ENCODE results near the gene DIDO1.

Gene DIDO1

GRCh38 chr20:62926229-62927127, at the start of gene DIDO1:
Gene DIDO1 (minus strand): TSS chr20:62926505.
- peak; percentile 100 for DNase-seq (ENCODE audit: insufficient read length, low spot score)
- FAIRE-seq, result peak; percentile 94

- DNase-seq (ENCODE audit: insufficient read length, low spot score) (no peak), FAIRE-seq (no peak)
These were observed 49.0 kb upstream of the DIDO1 start for GRCh38 chr20:62975251-62975760.

- no peak for FAIRE-seq
These were observed 46.8 kb upstream of the DIDO1 start for GRCh38 chr20:62972845-62973745.

GRCh38 chr20:62971950-62972844, 45.9 kb upstream of the DIDO1 start:
- DNase-seq (ENCODE audit: insufficient read length, low spot score), result peak; percentile 100
- peak; percentile 99 for FAIRE-seq

More at GRCh38 chr20:62972845-62973745, 46.8 kb upstream of the DIDO1 start:
- DNase-seq (ENCODE audit: insufficient read length, low spot score), result no peak

GRCh38 chr20:62971211-62971949, 45.1 kb upstream of the DIDO1 start:
- no peak for FAIRE-seq
- DNase-seq (ENCODE audit: insufficient read length, low spot score), result no peak

- no peak for DNase-seq (ENCODE audit: insufficient read length, low spot score)
- FAIRE-seq, result no peak
These were observed 44.3 kb upstream of the DIDO1 start for GRCh38 chr20:62970307-62971210.

GRCh38 chr20:62969939-62970306, 43.6 kb upstream of the DIDO1 start:
- no peak for FAIRE-seq

GRCh38 chr20:62969179-62969760, 43.0 kb upstream of the DIDO1 start:
- DNase-seq (ENCODE audit: insufficient read length, low spot score) (no peak), FAIRE-seq (no peak)

More at GRCh38 chr20:62969939-62970306, 43.6 kb upstream of the DIDO1 start:
- no peak for DNase-seq (ENCODE audit: insufficient read length, low spot score)

- DNase-seq (ENCODE audit: insufficient read length, low spot score) (no peak), FAIRE-seq (no peak)
These were observed 42.3 kb upstream of the DIDO1 start for GRCh38 chr20:62968378-62969178.

- FAIRE-seq (peak; percentile 4), DNase-seq (ENCODE audit: insufficient read length, low spot score) (no peak)
These were observed 41.5 kb upstream of the DIDO1 start for GRCh38 chr20:62967628-62968351.

GRCh38 chr20:62967149-62967501, 40.8 kb upstream of the DIDO1 start:
- peak; percentile 82 for FAIRE-seq

GRCh38 chr20:62966212-62967148, 40.2 kb upstream of the DIDO1 start:
- no peak for FAIRE-seq
- no peak for DNase-seq (ENCODE audit: insufficient read length, low spot score)

More at GRCh38 chr20:62967149-62967501, 40.8 kb upstream of the DIDO1 start:
- no peak for DNase-seq (ENCODE audit: insufficient read length, low spot score)

- no peak for DNase-seq (ENCODE audit: insufficient read length, low spot score)
- peak; percentile 48 for FAIRE-seq
These were observed 39.1 kb upstream of the DIDO1 start for GRCh38 chr20:62965363-62965771.

GRCh38 chr20:62964700-62965099, 38.4 kb upstream of the DIDO1 start:
- peak; percentile 36 for FAIRE-seq
- DNase-seq (ENCODE audit: insufficient read length, low spot score), result no peak

- no peak for FAIRE-seq
These were observed 37.5 kb upstream of the DIDO1 start for GRCh38 chr20:62963614-62964397.

More at GRCh38 chr20:62963614-62964397, 37.5 kb upstream of the DIDO1 start:
- no peak for DNase-seq (ENCODE audit: insufficient read length, low spot score)

Measured in HTR-8/SVneo (cell line).